Activated CD4-positive, alpha-beta T cell treated with anti-CD3 and anti-CD28 coated beads for 24 hours (primary cell): ENCODE results near the gene SPNS2.

Source experiments
- DNase-seq, 2 donors: peaks; one replicate each; pipeline ENCODE4 v3.0.0-alpha.2; 2020; ENCODE audit warnings: low read depth in 2 of 2

Gene SPNS2

DNA sequence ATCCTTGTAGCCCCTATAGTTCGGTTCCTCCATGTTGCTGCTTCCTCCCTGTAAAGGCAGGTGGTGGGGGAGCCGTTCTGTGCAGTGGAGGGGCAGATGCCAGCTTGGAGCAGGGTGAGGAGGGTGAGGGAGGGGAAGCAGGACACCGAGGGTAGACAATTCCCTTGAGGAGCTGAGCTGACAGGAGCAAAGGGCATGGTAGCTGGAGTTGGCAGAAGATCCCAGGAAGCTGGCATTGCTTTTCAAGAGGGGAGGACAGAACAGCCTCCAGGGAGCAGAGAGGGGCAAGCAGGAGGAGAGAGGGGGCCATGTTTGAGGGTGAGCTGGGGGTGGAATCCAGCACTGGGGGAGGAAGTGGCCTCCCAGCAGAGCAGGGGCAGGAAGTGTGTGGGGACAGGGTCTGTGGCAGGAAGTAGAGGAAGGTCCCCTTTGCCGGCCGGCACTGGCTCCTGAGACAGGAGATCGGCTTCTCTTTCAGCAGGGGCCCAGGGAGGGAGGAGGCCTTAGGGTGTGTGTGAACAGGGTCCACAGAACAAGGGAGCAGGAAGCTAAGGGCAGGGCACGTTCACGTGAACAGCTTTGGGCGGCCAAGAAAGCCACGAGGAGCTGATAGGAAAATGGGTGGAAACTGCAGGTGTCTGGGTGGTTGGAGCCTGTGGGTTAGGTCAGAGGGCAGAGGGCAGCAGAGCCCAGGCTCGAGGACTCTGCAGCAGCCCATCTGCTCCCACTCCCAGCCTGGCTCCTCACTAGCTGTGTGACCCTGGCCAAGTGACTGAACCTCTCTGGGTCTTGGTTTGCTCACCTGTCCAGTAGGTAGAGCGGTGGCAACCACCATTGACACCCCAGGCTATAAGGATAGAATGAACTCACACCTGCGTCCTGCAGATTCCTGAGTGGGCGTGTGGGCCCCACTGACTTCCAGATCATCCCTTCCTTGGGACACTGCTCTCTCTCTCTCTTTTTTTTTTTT lies 17.5 kb upstream of the SPNS2 start:
- peak in 1 of 2 donors; percentile 28 for DNase-seq

GRCh38 chr17:4482338-4483011 lies 16.2 kb upstream of the SPNS2 start:
- DNase-seq: no peak

- no peak for DNase-seq
Observed at GRCh38 chr17:4483012-4483840, 15.5 kb upstream of the SPNS2 start.

DNA sequence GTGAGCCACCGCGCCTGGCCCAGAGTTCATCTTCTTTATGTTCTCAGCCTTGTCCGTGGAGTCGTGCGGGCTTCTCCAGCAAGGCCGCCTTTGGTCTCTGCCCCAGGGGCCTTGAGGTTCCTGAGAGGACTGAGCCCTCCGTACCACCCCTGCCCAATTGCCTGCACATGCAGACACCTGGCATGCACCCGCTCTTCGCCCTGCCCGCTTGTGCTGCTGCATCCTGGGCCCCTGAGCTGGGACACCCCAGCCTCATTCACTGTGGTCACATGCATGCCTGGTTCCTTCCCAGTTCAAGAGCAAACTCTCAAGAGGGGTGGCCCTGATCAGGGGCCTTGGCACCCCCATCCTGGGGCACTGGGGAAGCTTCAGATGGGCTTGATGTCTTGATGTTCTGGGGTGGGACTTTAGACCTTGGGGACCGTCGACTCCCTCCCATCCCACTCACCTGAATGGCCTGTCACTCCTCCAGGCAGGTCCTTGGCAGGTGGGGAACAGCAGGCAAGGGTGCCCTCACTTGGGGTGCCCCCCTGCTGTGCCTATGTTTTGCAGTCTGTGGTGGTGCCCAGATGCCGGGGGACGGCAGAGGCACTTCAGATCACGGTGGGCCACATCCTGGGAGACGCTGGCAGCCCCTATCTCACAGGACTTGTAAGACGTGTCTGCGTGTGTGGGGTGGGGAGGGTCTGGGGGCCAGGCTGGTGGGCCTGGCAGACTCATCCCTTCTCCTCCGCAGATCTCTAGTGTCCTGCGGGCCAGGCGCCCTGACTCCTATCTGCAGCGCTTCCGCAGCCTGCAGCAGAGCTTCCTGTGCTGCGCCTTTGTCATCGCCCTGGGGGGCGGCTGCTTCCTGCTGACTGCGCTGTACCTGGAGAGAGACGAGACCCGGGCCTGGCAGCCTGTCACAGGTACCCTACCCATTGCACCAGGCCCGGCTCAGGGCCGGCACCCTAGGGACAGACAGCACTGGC lies 12.7 kb upstream of the SPNS2 start:
- DNase-seq: peak; percentile 31 to 38

DNA sequence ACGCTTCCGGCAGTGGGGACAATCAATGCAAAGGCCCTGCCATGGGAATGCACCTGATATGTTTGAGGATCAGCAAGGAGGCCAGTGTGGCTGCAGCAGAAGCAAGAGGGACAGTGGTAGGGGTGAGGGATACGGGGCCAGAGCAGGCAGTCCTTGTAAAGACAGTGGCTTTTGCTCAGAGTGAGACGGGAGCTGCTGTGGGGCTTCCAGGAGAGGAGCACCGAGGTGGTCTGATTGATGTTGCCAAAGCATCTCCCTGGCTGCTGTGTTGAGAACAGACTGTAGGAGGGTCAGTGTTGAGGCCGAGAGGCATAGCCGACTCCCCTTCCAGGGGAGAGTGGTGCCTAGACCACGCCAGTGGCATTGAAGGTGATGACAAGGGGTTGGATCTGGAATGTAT lies 11.4 kb upstream of the SPNS2 start:
- no peak for DNase-seq

GRCh38 chr17:4487820-4488716 lies 10.6 kb upstream of the SPNS2 start:
- DNase-seq: no peak

DNA sequence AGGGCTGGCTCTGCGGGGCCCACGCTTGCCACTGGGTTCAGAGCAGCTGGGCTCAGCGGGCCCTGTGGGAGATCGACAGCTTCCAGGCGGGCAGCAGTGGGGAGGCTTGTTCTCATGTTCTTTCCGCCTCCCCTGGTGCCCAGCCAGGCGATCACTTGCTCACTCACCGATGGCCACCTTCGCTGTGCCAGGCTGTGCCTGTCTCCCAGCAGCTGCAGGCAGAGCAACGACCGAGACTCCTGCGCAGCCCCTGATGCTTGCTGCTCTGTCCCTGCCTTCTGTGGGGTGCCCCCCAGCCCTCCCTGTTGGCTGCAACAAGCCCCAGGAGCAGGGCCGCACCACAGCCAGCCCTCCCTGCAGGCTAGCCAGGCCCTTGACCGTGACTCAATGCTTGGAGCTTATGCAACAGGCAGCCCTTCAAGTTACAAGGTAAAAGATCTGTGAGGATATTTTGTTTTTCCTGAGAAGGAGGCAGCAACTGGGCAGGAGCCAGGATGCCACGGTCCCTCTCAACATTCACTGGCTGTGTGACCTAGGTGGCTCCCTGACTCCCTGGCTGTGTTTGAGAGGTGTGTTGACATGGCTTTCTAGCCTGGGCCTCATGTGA lies 9.6 kb upstream of the SPNS2 start:
- no peak for DNase-seq

DNA sequence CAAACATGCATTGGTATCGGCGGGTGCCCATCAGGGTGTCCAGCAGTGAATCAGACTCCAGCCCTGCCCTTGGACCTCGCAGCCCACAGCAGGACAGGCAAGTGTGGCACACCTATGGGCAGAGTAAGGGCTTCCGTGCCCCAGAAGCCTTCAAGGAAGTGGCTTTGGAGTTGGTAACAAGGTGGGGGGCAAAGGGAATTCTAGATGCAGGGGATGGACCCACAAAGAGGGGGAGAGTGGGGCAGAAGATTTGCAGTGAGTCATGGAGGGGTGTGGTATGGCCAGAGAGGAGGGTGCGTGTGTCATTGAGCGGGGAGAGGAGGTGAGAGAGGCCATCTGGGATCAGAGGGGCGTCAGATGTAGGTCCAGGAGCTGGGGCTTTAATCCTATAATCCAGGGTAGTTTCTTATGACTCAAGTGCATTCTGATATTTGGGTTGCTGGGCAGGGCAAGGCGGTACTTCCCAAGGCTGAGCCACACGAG lies 8.5 kb upstream of the SPNS2 start:
- no peak for DNase-seq

- DNase-seq: no peak
Observed at GRCh38 chr17:4490637-4491061, 8.0 kb upstream of the SPNS2 start.

DNA sequence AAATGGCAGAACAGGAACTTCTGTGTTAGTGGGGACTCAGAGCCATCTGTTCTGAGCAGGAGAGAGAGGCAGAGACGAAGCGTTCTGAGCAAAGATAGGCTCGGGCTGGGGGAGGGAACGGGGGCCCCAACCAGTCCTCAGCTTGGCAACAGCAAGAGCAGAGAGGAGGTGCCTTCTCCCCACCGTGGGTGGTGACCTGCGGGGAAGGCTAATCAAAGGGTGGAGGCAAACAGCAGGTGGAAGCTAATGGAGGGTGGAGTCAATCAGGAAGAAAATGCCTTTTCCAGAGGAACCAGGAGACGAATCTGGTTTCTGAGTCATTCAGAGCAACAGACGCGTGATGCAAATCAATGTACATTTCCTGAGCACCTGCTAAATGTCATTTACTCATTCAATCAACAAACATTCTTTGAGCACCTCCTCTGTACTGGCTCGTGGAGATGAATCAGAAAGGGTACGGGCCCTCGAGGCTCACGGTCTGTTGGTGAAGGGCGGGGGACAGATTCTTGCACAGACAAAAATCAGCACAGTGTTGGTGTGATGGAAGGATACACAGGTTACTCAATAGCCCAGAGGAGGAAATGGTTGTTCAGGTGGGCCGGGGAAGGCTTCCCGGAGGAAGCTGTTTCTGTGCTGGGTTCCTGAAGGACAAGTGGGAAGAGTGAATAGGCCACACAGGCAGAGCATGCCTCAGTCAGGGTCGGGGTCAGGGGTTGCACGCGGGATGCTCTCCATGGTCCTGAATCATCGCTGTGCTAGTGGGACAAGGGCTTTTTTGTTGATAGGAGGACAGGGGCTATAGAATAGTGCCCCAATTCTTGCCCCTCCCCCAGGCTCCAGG lies 5.7 kb upstream of the SPNS2 start:
- DNase-seq: no peak

DNA sequence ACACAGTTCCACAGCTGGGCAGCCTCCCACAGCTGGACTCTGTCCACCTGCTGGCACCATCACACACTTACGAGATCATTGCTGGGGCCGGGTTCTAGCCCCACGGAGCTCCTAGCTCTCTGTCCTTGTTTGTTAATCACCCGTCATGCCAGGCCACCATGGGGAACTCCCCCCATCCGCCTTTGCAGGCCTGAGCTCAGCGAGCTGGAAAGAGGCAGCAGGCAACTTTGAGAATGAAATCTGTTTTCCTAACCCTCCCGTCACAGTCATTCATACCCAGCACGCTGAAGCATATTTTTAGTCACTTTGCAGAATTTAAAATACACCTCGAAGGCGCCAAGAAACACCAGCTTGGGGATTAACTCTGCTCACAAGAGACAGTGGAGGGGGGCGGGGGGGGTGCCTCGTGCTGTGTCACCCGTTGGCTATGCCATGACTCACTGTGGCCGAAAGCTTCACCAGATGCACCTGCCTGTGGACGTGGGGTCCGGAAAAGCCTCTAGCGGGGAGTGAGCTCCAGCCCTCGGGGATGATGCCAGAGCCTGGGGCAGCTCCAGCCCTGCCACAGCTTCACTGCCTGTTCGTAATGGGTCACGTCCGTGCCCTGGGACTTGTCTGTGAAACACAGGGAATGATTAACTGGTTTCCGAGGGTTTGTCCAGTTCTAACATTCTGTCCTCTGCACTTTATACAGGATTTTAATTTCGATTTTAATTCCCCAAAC lies 1.4 kb upstream of the SPNS2 start:
- no peak for DNase-seq

- DNase-seq: no peak
Observed at GRCh38 chr17:4499431-4500190, 930 bp downstream of the SPNS2 start.

DNA sequence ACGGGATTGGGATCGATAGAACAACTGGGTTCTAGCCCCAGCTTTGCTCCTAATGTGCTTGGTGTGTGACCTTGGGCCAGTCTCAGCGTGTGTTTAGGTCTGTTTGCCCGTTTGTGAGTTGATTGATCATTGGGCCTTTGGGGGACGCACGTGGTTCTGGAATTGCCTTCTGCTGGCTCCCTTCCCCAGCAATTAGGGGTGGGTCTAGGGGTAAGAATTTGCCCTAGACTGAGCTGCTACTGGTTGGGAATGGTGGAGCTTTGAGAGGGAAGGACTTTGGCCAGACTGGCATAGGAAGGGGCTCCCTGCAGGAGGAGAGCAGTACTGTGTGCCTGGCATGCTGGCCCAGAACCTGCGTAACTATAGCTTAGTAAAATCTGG lies 1.5 kb downstream of the SPNS2 start:
- no peak for DNase-seq

- DNase-seq: no peak
Observed at GRCh38 chr17:4501295-4501949, 2.7 kb downstream of the SPNS2 start.

DNA sequence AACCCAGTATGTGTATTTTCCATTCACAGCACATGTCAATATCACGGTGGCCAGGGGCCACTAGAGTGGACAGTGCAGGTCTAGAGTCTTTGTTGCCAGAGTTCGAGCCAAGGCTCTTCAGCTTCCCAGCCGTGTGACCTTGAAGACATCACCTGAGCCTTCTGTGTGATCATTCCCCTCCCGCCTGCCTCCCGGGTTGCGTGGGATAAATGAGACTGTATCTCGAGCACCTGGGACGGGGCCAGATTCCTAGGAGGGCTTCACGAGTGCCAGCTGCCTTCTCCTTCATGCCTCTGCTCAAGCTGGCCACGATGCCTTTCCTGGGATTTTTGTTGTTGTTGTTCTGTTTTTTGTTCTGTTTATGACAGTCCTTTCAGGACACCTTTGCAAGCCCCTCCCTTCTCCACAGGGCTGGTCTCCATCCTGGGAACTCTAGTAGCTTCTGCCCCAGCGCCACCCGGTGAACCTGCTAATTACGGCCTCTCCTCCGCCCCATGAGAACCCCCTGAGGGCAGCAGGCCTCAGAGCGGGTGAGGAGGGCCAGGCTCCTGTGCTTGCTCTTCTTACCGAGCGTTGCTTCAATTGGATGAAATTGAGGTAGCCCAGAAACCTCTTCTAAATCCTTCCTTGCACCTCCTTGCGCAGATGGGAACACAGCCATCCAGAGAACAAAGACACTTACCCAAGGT lies 3.9 kb downstream of the SPNS2 start:
- DNase-seq: no peak
